NK-92 (cell line): Measurements from ENCODE around the gene DNAH8.
"Not testable (repeated sequence)": the region's sequence is repeated elsewhere in the genome, so short reads cannot be mapped to it uniquely, and the experiment has no call there.

Experiments used
- DNase-seq: peaks from one replicate; lab custom pipeline; 2025; ENCODE audit not compliant: unreplicated experiment; lab: John Stamatoyannopoulos, UW

Gene DNAH8

GRCh38 chr6:38836585-38836984, 121.5 kb downstream of the DNAH8 start:
- DNase-seq, result no peak

GRCh38 chr6:38837101-38837500, 122.0 kb downstream of the DNAH8 start:
- no peak for DNase-seq

DNA sequence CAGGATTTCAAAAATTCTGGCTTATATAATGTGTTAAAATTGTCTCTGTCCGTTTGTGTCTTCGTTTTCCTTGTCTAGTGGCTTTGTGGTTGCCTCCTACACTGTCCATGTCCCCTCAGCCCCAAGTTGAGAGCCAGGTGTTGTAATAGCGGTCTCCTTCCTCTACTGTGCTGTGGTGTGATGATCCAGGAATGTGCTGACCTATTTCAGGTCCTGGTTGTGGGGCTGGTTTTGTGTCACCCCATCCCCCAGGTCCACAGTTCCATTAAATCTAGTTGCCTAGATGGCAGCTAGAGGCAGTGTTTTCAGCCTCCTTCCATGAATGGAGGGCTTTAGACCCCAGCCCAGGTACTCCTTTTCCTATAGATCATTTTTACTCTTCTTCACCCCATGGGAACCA, 128.7 kb downstream of the DNAH8 start:
- no peak for DNase-seq

- DNase-seq, result no peak
These were observed 130.8 kb downstream of the DNAH8 start for GRCh38 chr6:38845931-38846330.

GRCh38 chr6:38846361-38846760, 131.2 kb downstream of the DNAH8 start:
- DNase-seq, result no peak

- DNase-seq, result no peak
These were observed 131.7 kb downstream of the DNAH8 start for GRCh38 chr6:38846844-38847243.

DNA sequence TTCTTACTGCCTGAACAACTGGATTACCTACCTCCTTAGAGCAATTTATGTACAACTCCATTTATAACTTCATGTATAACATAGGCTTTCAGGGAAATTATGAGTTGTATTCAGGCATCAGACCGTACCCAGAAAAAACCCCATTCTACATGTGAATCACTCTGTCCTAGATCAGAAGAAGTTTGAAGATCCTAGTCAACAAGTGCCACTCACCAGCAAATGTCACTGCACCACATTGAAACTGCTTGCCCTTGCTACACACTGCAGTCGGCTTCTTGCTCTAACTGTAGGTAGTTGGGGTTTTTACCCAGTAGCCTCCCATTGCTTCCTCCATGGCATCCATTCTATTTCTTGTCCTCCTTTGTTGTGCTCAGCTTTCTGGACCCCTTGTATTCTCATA, 132.4 kb downstream of the DNAH8 start:
- no peak for DNase-seq

- no peak for DNase-seq
These were observed 133.6 kb downstream of the DNAH8 start for GRCh38 chr6:38848760-38849159.

DNA sequence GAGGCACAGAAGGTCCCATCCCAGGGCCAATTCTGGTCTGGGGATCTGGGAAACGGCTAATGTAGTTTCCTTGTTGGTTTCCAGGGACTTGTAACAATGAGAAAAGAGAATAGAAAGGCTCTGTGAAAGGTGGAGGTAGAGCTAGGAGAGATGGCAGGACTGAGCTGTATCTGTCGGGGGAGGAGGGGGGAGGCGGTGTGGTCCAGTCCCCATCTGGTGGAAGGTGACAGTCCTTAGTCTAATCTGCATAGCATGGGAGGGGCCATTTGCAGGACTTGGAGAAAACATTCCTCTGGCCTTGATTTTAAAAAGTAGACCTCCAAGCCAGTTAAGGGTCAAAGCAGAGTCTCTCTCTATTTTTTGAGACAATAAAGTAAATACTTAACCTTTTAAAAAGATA, 137.1 kb downstream of the DNAH8 start:
- DNase-seq, result no peak

- DNase-seq, result no peak
These were observed 138.1 kb downstream of the DNAH8 start for GRCh38 chr6:38853236-38853635.

DNA sequence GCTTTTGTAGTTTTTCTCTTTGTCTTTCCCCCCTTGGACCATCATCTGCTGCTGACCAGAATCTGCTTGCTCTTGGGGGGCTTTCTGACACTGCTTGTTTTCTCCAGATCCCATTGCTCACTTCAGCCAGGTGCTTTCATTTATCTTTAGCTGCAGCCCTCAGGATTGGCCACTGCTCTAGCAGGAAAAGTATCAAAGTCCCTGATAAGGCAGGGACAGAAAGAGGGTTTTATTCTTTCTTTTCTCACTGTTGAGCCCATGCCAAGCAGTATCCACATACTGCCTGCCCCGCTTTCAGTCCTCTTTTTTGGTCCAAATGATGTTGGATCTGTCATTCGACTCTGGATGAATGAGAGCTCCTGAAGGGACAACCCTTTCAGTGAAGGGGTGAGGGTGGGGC, 141.4 kb downstream of the DNAH8 start:
- no peak for DNase-seq

GRCh38 chr6:38857815-38858214, 142.7 kb downstream of the DNAH8 start:
- DNase-seq, result no peak

DNA sequence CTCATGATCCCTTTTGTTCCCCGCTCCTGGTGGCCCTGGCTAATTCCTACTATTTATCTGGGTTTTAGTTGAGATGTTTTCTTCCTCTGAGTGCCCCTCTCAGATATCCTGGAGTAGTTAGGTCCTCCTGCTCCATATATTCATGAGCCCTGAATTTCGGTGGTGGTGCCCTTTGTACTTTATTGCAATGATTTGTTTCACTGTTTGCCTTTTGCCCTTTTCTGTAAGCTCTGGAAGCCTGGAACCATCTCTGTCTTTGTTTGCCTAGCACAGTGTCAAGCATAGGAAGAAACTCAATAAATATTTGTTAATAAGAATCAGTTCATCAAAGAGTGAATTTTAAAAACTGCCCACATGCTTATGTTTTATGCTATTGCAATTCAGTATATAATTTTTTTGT, 144.9 kb downstream of the DNAH8 start:
- no peak for DNase-seq

- DNase-seq, result no peak
These were observed 146.9 kb downstream of the DNAH8 start for GRCh38 chr6:38861926-38862401.

- no peak for DNase-seq
These were observed 150.5 kb downstream of the DNAH8 start for GRCh38 chr6:38865521-38866174.

GRCh38 chr6:38867726-38868125, 152.6 kb downstream of the DNAH8 start:
- no peak for DNase-seq

GRCh38 chr6:38871741-38872568, 156.8 kb downstream of the DNAH8 start:
- no peak for DNase-seq

DNA sequence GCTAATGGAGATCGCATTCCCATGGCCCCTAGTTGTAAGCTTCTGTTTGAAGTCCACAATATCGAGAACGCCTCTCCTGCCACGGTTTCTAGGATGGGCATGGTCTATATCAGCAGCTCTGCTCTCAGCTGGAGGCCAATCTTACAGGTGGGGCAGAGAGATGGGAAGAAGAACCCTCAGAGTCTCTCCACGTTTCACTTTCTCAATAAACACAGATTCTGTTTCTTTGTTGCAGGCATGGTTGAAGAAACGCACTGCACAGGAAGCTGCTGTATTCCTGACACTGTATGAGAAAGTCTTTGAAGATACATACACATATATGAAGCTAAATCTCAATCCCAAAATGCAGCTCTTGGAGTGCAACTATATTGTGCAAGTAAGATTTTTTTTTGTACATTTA, 157.9 kb downstream of the DNAH8 start:
- no peak for DNase-seq

- not testable (repeated sequence) for DNase-seq
These were observed 158.7 kb downstream of the DNAH8 start for GRCh38 chr6:38873816-38874215.

- DNase-seq, result no peak
These were observed 161.4 kb downstream of the DNAH8 start for GRCh38 chr6:38876475-38876874.

DNA sequence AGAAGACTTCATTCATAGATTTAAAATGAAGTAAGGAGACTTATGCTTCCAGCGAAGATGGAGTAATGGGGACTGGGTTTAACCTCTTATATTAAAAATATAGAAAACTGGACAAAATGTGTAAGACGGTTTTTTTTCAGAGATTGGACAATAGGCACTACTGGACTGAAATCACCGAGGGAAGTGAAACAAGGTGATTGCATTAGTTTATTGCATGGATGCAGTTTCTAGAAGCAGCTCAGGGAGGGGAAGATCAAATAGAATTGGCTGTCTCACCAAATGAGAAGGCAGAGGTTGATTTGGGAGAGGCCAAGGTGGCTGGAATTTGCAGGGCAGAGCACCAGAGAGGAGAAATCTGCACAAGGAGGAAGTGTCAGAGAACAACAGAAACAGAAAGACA, 162.6 kb downstream of the DNAH8 start:
- no peak for DNase-seq

GRCh38 chr6:38882157-38882556, 167.0 kb downstream of the DNAH8 start:
- no peak for DNase-seq
